T-helper 17 cell (primary cell): ENCODE results near the gene TPRN. TPM values are rescaled to one million over a fixed set of nuclear protein-coding genes. Genes with fewer than 3 reads are reported as not detected.

Experiments
- ATAC-seq: fragments of 150-1000 bp; cut with Tn5 transposase; 2 replicates; pipeline ENCODE4 v1.10.0; 2021; ENCODE audit warnings: mild to moderate bottlenecking, moderate library complexity
- DNase-seq, 3 donors: peaks; one replicate each; pipeline versions ENCODE4 v3.0.0 to v3.0.0-alpha.2; 2020 to 2021
- H3K9me3 ChIP-seq: one replicate; pipeline ENCODE4 v1.7.0; 2013; ENCODE audit warnings: low read length, mild to moderate bottlenecking; ENCODE audit not compliant: control insufficient read depth, poor library complexity, severe bottlenecking
- H3K27ac Mint-ChIP-seq: one replicate; pipeline ENCODE4 v1.8.0; 2022; ENCODE audit warnings: mild to moderate bottlenecking, moderate library complexity, mixed read lengths
- H3K27me3 Mint-ChIP-seq: one replicate; pipeline ENCODE4 v1.8.0; 2022; ENCODE audit warnings: mixed read lengths
- H3K36me3 Mint-ChIP-seq: one replicate; pipeline ENCODE4 v1.8.0; 2022; ENCODE audit warnings: low read depth, mixed read lengths
- H3K4me1 Mint-ChIP-seq: one replicate; pipeline ENCODE4 v1.8.0; 2022; ENCODE audit warnings: mild to moderate bottlenecking, mixed read lengths
- H3K4me3 Mint-ChIP-seq: one replicate; pipeline ENCODE4 v1.8.0; 2022; ENCODE audit warnings: mild to moderate bottlenecking, moderate library complexity, mixed read lengths
- total RNA-seq, 4 donors: library from RNA in 2 of 4; stranded (reverse) in 2 of 4; gene quantifications; one replicate each; pipeline ENCODE4 v1.2.3 and lab custom pipeline; 2022 to 2026

The TPRN gene
- total RNA-seq, 2 donors from 2014 or later = 5.7 to 6.3 TPM

GRCh38 chr9:137223078-137223970 is 22.8 kb upstream of the TPRN start:
- peaks cover 2% of the 10 kb centered on the region for H3K36me3 Mint-ChIP-seq
- peak; percentile 93 to 97 (median 95) for DNase-seq

GRCh38 chr9:137222190-137223077 is 21.9 kb upstream of the TPRN start, which contains the start of gene RNF208:
Gene RNF208, minus strand, starts transcription at chr9:137222240. Its CDS starts 1,028 bp downstream, at chr9:137221212.
- H3K4me1 Mint-ChIP-seq = peaks cover 3% of the 10 kb centered on the region
- ATAC-seq (no peak), DNase-seq (no peak)

More at GRCh38 chr9:137223078-137223970, 22.8 kb upstream of the TPRN start:
- H3K27ac Mint-ChIP-seq = peak overlapping the region; percentile 16
- peaks cover 6% of the 10 kb centered on the region for H3K27me3 Mint-ChIP-seq
- no peaks in the 10 kb centered on the region for H3K9me3 ChIP-seq
- peak; percentile 95 for ATAC-seq
- peaks cover 6% of the 10 kb centered on the region for H3K4me1 Mint-ChIP-seq
- H3K4me3 Mint-ChIP-seq = peak overlapping the region; percentile 82

GRCh38 chr9:137221506-137222111 is 21.1 kb upstream of the TPRN start:
- H3K27me3 Mint-ChIP-seq = no peaks in the 10 kb centered on the region
- no peak overlapping the region for H3K27ac Mint-ChIP-seq
- no peaks in the 10 kb centered on the region for H3K9me3 ChIP-seq
- no peak overlapping the region for H3K4me3 Mint-ChIP-seq
- ATAC-seq = no peak
- H3K4me1 Mint-ChIP-seq = peaks cover 2% of the 10 kb centered on the region
- DNase-seq = no peak
- H3K36me3 Mint-ChIP-seq = no peaks in the 10 kb centered on the region

More at GRCh38 chr9:137222190-137223077, 21.9 kb upstream of the TPRN start, which contains the start of gene RNF208:
- Mint-ChIP-seq H3K27ac (no peak within 1 kb of the TSS), H3K27me3 (peaks cover 2% of the 10 kb centered on the region), H3K4me3 (peak within 1 kb of the TSS; percentile 82), H3K36me3 (no peaks in the 10 kb centered on the region)
- no peaks in the 10 kb centered on the region for H3K9me3 ChIP-seq

- peak overlapping the region; percentile 52 for H3K4me3 Mint-ChIP-seq
- ATAC-seq = no peak
These were observed 20.6 kb upstream of the TPRN start for GRCh38 chr9:137221095-137221505.

GRCh38 chr9:137220317-137221094 is 20.0 kb upstream of the TPRN start:
- no peak overlapping the region for H3K27ac Mint-ChIP-seq
- H3K27me3 Mint-ChIP-seq = no peaks in the 10 kb centered on the region
- peaks cover 2% of the 10 kb centered on the region for H3K4me1 Mint-ChIP-seq
- peak overlapping the region; percentile 52 for H3K4me3 Mint-ChIP-seq
- DNase-seq = no peak
- no peaks in the 10 kb centered on the region for H3K9me3 ChIP-seq
- no peaks in the 10 kb centered on the region for H3K36me3 Mint-ChIP-seq
- ATAC-seq = no peak

More at GRCh38 chr9:137221095-137221505, 20.6 kb upstream of the TPRN start:
- DNase-seq = no peak
- peaks cover 2% of the 10 kb centered on the region for H3K4me1 Mint-ChIP-seq
- no peak overlapping the region for H3K27ac Mint-ChIP-seq
- no peaks in the 10 kb centered on the region for H3K9me3 ChIP-seq
- H3K36me3 Mint-ChIP-seq = no peaks in the 10 kb centered on the region
- no peaks in the 10 kb centered on the region for H3K27me3 Mint-ChIP-seq

- Mint-ChIP-seq H3K4me1 (peaks cover 2% of the 10 kb centered on the region), H3K36me3 (no peaks in the 10 kb centered on the region), H3K27ac (no peak overlapping the region), H3K27me3 (no peaks in the 10 kb centered on the region), H3K4me3 (no peak overlapping the region)
- no peak for DNase-seq
- ATAC-seq = no peak
- H3K9me3 ChIP-seq = no peaks in the 10 kb centered on the region
These were observed 19.3 kb upstream of the TPRN start for GRCh38 chr9:137219757-137220316.

- no peaks in the 10 kb centered on the region for H3K9me3 ChIP-seq
- Mint-ChIP-seq H3K27me3 (no peaks in the 10 kb centered on the region), H3K4me1 (peaks cover 2% of the 10 kb centered on the region), H3K27ac (no peak overlapping the region), H3K36me3 (no peaks in the 10 kb centered on the region), H3K4me3 (no peak overlapping the region)
- ATAC-seq = no peak
- DNase-seq = no peak
These were observed 18.3 kb upstream of the TPRN start for GRCh38 chr9:137218754-137219271.

- no peaks in the 10 kb centered on the region for H3K9me3 ChIP-seq
- H3K4me3 Mint-ChIP-seq = no peak overlapping the region
- ATAC-seq (no peak), DNase-seq (no peak)
- no peaks in the 10 kb centered on the region for H3K27me3 Mint-ChIP-seq
- H3K4me1 Mint-ChIP-seq = peaks cover 2% of the 10 kb centered on the region
- no peaks in the 10 kb centered on the region for H3K36me3 Mint-ChIP-seq
- H3K27ac Mint-ChIP-seq = no peak overlapping the region
These were observed 17.7 kb upstream of the TPRN start for GRCh38 chr9:137218212-137218753.

- H3K27me3 Mint-ChIP-seq = no peaks in the 10 kb centered on the region
- no peaks in the 10 kb centered on the region for H3K36me3 Mint-ChIP-seq
- no peak overlapping the region for H3K27ac Mint-ChIP-seq
- H3K4me1 Mint-ChIP-seq = no peaks in the 10 kb centered on the region
- DNase-seq (no peak), ATAC-seq (no peak)
- H3K4me3 Mint-ChIP-seq = peak overlapping the region; percentile 25
- H3K9me3 ChIP-seq = no peaks in the 10 kb centered on the region
These were observed 17.0 kb upstream of the TPRN start for GRCh38 chr9:137217276-137218211.

- Mint-ChIP-seq H3K27ac (no peak overlapping the region), H3K4me1 (no peaks in the 10 kb centered on the region), H3K27me3 (no peaks in the 10 kb centered on the region), H3K4me3 (no peak overlapping the region), H3K36me3 (no peaks in the 10 kb centered on the region)
- H3K9me3 ChIP-seq = no peaks in the 10 kb centered on the region
- ATAC-seq (no peak), DNase-seq (no peak)
These were observed 15.8 kb upstream of the TPRN start for GRCh38 chr9:137216188-137216965.
